ENCODE data around the gene EIF4B. TPM values are rescaled to one million over a fixed set of nuclear protein-coding genes. Genes with fewer than 3 reads are reported as not detected.
A peak's percentile ranks its signal among the peaks of the same experiment; 100 is the strongest.

The EIF4B gene
- total and polyA plus RNA-seq, 2 donors (not counting 1 experiment from before 2014, with no cell fraction given): 252 to 674 TPM

DNA sequence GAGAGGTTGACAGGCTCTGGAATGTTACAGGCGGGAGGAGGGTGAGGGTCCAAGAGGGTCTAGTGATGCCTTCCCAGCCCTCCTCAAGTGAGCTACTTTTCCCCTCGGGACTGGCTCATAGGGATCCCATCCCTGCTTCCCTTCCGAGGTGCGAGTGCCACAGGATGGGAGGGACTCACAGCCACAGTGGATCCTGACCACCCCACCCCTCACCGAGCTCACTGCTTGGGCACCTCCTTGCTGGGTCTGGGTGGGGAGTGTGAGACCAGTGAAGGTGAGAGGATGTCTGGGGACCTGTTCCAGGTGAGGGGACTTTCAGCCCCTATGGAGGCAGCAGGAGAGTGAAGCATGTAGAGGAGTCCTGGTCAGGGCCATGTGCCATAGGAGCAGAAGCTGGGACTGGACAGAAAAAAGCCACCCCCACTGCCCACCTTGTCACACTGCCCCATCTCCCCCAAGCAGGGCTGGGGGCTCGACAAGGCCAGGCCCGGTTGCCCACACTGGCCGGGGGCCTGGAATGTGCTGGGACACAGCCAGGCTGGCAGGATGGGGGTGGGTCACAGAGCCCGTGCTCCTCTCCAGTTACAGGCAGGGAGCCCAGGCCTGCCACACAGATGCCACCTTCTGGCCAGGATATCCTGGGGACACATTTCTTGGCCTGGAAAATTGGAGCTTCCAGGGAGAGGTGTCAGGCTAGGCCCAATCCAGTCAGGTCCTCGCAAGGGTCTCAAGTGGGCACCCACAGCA lies 42.0 kb downstream of the EIF4B start:
- H3K4me3 Mint-ChIP-seq: peak overlapping the region; percentile 69
- H3K79me2 ChIP-seq (ENCODE audit: control insufficient read depth, insufficient read depth, low read length): no peaks in the 10 kb centered on the region
- peak overlapping the region; percentile 91 for H3K4me2 ChIP-seq (replicated peaks; ENCODE audit: low read depth, low read length, poor library complexity, severe bottlenecking)
- peak overlapping the region; percentile 94 for H2AFZ ChIP-seq (ENCODE audit: insufficient read depth, low read depth, low read length, poor library complexity, severe bottlenecking)
- peak; percentile 35 for DNase-seq
- peaks cover 0 to 2% (median 0%) of the 10 kb centered on the region in 4 experiments for H3K27me3 ChIP-seq (replicated peaks in 1 of 4; ENCODE audit: control extremely low read depth in 1 of 4, control insufficient read depth in 3 of 4, insufficient read depth in 4 of 4, low read length in 3 of 4)
- peak overlapping the region in 3 of 5 experiments; percentile 47 to 59 (median 55) for H3K4me3 ChIP-seq (ENCODE audit: control extremely low read depth in 1 of 5, extremely low read depth in 1 of 5, insufficient read depth in 1 of 5, low read depth in 2 of 5, low read length in 4 of 5)
- ChIA-PET POLR2A (interaction anchor here (0.9 to 1.2 kb wide), 2 partner anchors 42 to 208 kb away, joined by 3 to 4 read pairs; partner anchors contain the start of gene EIF4B), CTCF (interaction anchor here (1.0 to 3.2 kb wide), 5 partner anchors 9 to 51 kb away, joined by 3 to 17 read pairs (median 7); no protein-coding TSS in a partner anchor)
- intact Hi-C loops (cut with micrococcal nuclease): no loop called here
- H3K36me3 ChIP-seq (replicated peaks in 1 of 2; ENCODE audit: control extremely low read depth in 1 of 2, control insufficient read depth in 1 of 2, extremely low read depth in 1 of 2, insufficient read depth in 2 of 2, low read length in 1 of 2): no peaks in the 10 kb centered on the region
- no peak for ATAC-seq (ENCODE audit: low read depth)
- no peaks in the 10 kb centered on the region for H3K9me3 Mint-ChIP-seq (ENCODE audit: insufficient read depth)
- peak overlapping the region; percentile 70 for H3K9ac ChIP-seq (ENCODE audit: low read length)
- no peaks in the 10 kb centered on the region for H3K27me3 Mint-ChIP-seq
- 97% methylated on average over 4 of the region's 10 CpGs for WGBS (ENCODE audit: insufficient coverage)
- peak overlapping the region; percentile 79 for H3K27ac Mint-ChIP-seq
- peak overlapping the region; percentile 38 to 65 for H3K27ac ChIP-seq (ENCODE audit: low read length in 2 of 2)
- no peak for TF ChIP-seq CTCF (IDR thresholded peaks at IDR 0.05)
- no peak for TF ChIP-seq EZH2 (IDR thresholded peaks at IDR 0.05; ENCODE audit: borderline replicate concordance, insufficient read depth, low read depth, low read length, poor library complexity, severe bottlenecking)
- peaks cover 13 to 17% of the 10 kb centered on the region in 2 donors for H3K4me1 ChIP-seq (ENCODE audit: control insufficient read depth in 2 of 2, insufficient read depth in 2 of 2, low read length in 2 of 2)
- no peaks in the 10 kb centered on the region for H4K20me1 ChIP-seq (ENCODE audit: control insufficient read depth, insufficient read depth, low read length, poor library complexity, severe bottlenecking)
- H3K9me3 ChIP-seq (ENCODE audit: control extremely low read depth in 1 of 3, control insufficient read depth in 2 of 3, insufficient read depth in 1 of 3, low read length in 2 of 3): no peaks in the 10 kb centered on the region
- H3K4me1 Mint-ChIP-seq: peaks cover 9% of the 10 kb centered on the region
